ENCODE results near the gene NEUROD4. TPM values are rescaled to one million over a fixed set of nuclear protein-coding genes. Genes with fewer than 3 reads are reported as not detected.

Gene NEUROD4, protein sequence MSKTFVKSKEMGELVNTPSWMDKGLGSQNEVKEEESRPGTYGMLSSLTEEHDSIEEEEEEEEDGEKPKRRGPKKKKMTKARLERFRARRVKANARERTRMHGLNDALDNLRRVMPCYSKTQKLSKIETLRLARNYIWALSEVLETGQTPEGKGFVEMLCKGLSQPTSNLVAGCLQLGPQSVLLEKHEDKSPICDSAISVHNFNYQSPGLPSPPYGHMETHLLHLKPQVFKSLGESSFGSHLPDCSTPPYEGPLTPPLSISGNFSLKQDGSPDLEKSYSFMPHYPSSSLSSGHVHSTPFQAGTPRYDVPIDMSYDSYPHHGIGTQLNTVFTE
- not detected for total RNA-seq

DNA sequence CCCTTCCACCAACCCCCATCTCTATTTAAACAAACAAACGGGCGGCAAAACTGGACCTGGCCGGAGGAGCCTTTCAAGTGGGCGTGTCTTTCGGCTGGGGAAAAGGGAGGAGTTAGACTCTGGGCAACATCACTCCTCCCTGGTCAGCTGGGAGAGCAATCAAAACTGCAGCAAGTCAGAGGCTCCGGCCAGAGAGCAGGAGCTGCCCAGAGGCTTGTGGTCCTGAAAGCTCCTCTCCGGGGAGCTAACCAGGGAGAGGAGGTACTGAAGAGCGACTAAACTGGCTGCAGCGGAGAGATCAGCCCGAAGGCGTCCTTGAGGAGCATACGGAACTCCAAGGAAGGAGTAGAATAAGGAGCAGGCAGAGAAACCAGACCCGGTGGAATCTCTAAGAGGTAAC lies at the start of gene NEUROD4:
NEUROD4 (plus strand) TSS at position 191 of the 400 bp plus-strand sequence. CDS start 6,466 bp downstream, outside the sequence.
- TF ChIP-seq CTCF (IDR thresholded peaks at IDR 0.05; ENCODE audit: low read depth): no peak

GRCh38 chr12:54970741-54971140 lies 49.0 kb upstream of the NEUROD4 start:
- TF ChIP-seq CTCF (IDR thresholded peaks at IDR 0.05; ENCODE audit: low read depth): no peak

DNA sequence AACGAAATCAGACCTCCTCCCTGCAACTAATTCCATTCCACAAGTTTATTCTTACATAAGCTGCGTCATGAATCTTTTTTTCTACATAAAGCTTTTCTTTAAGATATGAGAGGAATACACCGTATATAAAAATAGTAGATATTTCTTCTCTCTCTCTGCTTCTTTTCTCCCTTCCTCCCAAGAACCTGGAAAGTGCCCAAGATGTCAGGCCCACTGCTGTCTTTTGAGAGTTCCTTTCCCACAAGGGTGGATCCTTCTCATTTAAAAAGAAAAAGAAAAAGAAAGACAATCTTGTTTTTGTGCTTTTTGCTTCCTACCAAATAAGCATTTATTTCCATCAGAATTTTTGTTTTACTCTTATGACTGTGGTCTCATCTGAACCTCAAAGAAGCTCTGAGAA lies 46.2 kb upstream of the NEUROD4 start:
- no peak for TF ChIP-seq CTCF (IDR thresholded peaks at IDR 0.05; ENCODE audit: low read depth)

GRCh38 chr12:54974279-54974678 lies 45.5 kb upstream of the NEUROD4 start:
- TF ChIP-seq CTCF (IDR thresholded peaks at IDR 0.05; ENCODE audit: low read depth): no peak

DNA sequence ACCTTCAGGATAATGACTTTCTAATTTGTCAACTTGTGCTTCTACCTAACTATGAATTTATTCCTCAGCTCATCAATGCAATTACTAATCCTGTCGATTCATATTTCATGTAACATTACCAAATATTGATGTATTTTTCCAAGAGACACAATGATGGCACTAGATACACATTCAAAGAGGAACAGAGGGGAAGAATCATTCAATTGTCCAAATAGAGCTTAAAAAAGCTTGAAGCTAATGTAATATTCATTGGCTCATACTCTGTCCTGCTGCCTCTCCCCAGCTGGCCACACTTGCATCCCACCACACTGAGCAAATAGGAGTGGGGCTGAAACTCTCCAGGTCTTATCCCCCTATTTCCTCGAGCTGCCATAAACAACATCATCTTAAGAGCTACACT lies 44.5 kb upstream of the NEUROD4 start:
- no peak for TF ChIP-seq CTCF (IDR thresholded peaks at IDR 0.05; ENCODE audit: low read depth)

- TF ChIP-seq CTCF (IDR thresholded peaks at IDR 0.05; ENCODE audit: low read depth): no peak
These were observed 43.9 kb upstream of the NEUROD4 start for GRCh38 chr12:54975875-54976274.

DNA sequence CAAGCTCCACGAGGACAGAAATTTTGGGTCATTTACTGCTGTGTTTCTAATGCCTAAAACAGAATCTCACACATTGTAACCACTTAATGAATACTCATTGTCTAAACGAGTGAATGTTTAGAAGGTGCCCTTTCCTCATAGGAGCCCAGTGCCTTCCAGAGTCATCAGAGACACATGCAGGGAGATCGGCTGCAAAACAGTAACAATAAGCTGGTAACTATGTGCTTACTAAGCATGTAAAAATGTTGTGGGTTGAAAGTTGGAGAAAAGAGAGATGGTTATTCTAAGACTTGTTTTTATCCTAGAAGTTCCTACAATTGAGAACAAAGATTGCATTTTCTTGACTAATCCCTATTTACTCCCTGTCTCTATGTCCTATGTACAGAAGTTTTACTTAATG lies 42.6 kb upstream of the NEUROD4 start:
- TF ChIP-seq CTCF (IDR thresholded peaks at IDR 0.05; ENCODE audit: low read depth): no peak
